GM12874 (cell line): ENCODE results near the gene PDZD2.

Source experiments
- CTCF ChIP-seq: IDR thresholded peaks from 2 replicates; pipeline ENCODE4 v1.5.1; 2011; ENCODE audit warnings: low read depth, mild to moderate bottlenecking, control low read depth, low read length, moderate library complexity; ENCODE audit not compliant: insufficient read depth

Gene PDZD2

GRCh38 chr5:31853398-31854135 is 214.6 kb downstream of the PDZD2 start:
- no peak for TF ChIP-seq CTCF

GRCh38 chr5:31854181-31855133 is 215.5 kb downstream of the PDZD2 start:
- no peak for TF ChIP-seq CTCF

GRCh38 chr5:31855134-31856040 is 216.5 kb downstream of the PDZD2 start:
- no peak for TF ChIP-seq CTCF

- no peak for TF ChIP-seq CTCF
Measured at GRCh38 chr5:31859096-31859495, 220.2 kb downstream of the PDZD2 start.

- TF ChIP-seq CTCF = no peak
Measured at GRCh38 chr5:31860278-31860677, 221.3 kb downstream of the PDZD2 start.

GRCh38 chr5:31860726-31861433 is 221.9 kb downstream of the PDZD2 start:
- no peak for TF ChIP-seq CTCF
